ENCODE results near the gene HSD17B7. TPM values are rescaled to one million over a fixed set of nuclear protein-coding genes. Genes with fewer than 3 reads are reported as not detected.
"Not testable (repeated sequence)": the region's sequence is repeated elsewhere in the genome, so short reads cannot be mapped to it uniquely, and the experiment has no call there.

Gene HSD17B7
- total and polyA plus RNA-seq, 2 of the 13 experiments (the other 11 are each of a cell fraction or from before 2014, with no cell fraction given), result 43.9 to 84.9 TPM

- no peak for TF ChIP-seq MAZ (IDR thresholded peaks at IDR 0.05; ENCODE audit: borderline replicate concordance, low read depth, low read length)
- TF ChIP-seq MAZ (CRISPR knock-in tag; IDR thresholded peaks at IDR 0.05; ENCODE audit: low read depth), result no peak
- no peak for TF ChIP-seq PHF20 (CRISPR knock-in tag; IDR thresholded peaks at IDR 0.05)
- no peak for TF ChIP-seq CHCHD3 (CRISPR knock-in tag; IDR thresholded peaks at IDR 0.05)
- TF ChIP-seq, protein P1, sequence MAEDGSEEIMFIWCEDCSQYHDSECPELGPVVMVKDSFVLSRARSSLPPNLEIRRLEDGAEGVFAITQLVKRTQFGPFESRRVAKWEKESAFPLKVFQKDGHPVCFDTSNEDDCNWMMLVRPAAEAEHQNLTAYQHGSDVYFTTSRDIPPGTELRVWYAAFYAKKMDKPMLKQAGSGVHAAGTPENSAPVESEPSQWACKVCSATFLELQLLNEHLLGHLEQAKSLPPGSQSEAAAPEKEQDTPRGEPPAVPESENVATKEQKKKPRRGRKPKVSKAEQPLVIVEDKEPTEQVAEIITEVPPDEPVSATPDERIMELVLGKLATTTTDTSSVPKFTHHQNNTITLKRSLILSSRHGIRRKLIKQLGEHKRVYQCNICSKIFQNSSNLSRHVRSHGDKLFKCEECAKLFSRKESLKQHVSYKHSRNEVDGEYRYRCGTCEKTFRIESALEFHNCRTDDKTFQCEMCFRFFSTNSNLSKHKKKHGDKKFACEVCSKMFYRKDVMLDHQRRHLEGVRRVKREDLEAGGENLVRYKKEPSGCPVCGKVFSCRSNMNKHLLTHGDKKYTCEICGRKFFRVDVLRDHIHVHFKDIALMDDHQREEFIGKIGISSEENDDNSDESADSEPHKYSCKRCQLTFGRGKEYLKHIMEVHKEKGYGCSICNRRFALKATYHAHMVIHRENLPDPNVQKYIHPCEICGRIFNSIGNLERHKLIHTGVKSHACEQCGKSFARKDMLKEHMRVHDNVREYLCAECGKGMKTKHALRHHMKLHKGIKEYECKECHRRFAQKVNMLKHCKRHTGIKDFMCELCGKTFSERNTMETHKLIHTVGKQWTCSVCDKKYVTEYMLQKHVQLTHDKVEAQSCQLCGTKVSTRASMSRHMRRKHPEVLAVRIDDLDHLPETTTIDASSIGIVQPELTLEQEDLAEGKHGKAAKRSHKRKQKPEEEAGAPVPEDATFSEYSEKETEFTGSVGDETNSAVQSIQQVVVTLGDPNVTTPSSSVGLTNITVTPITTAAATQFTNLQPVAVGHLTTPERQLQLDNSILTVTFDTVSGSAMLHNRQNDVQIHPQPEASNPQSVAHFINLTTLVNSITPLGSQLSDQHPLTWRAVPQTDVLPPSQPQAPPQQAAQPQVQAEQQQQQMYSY (CRISPR knock-in tag; IDR thresholded peaks at IDR 0.05), result no peak
- no peak for TF ChIP-seq KDM3A (CRISPR knock-in tag; IDR thresholded peaks at IDR 0.05; ENCODE audit: low read depth)
- no peak for TF ChIP-seq FOXJ3 (CRISPR knock-in tag; IDR thresholded peaks at IDR 0.05; ENCODE audit: borderline replicate concordance)
- TF ChIP-seq, protein P2, sequence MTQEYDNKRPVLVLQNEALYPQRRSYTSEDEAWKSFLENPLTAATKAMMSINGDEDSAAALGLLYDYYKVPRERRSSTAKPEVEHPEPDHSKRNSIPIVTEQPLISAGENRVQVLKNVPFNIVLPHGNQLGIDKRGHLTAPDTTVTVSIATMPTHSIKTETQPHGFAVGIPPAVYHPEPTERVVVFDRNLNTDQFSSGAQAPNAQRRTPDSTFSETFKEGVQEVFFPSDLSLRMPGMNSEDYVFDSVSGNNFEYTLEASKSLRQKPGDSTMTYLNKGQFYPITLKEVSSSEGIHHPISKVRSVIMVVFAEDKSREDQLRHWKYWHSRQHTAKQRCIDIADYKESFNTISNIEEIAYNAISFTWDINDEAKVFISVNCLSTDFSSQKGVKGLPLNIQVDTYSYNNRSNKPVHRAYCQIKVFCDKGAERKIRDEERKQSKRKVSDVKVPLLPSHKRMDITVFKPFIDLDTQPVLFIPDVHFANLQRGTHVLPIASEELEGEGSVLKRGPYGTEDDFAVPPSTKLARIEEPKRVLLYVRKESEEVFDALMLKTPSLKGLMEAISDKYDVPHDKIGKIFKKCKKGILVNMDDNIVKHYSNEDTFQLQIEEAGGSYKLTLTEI (CRISPR knock-in tag; conservative IDR thresholded peaks at IDR 0.05), result no peak
These were observed 7.8 kb upstream of the HSD17B7 start (continued) for GRCh38 chr1:162782671-162783070.

DNA sequence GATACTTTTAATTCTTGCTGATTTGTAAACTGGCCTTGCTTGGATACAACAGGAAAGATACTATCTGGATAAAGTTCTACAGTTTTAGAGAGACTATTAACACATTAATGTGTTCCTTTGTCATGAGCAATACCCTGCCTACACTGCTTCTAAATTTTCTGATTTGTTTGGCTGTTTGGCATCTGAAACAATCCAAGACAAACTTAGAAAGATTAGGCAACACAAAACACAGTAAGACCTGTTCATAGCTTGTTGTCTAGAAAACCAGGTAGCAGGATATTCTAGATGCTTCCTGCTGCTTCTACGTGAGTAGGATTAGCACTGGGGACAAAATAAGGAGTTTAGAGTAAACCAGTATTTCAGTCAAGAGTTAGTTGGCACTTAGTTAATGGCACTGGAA is 5.6 kb upstream of the HSD17B7 start:
- 100% methylated on average over 1 of the region's 1 CpG for WGBS (ENCODE audit: low lambda C conversion rate)
- H2AFZ ChIP-seq (ENCODE audit: low read length); H3K9me3 ChIP-seq (ENCODE audit: low read length); BruUV-seq (replicated peaks); FAIRE-seq; H3K27ac ChIP-seq (ENCODE audit: extremely low read length, insufficient read depth, low read length); CTCF ChIA-PET (ENCODE audit: low intra/inter-chr PET ratio, low total read pairs); in situ Hi-C loops (cut with HindIII; ENCODE audit: extremely low pct_ligation_motif_present, low pct_unique_long_range_greater_than_20kb); H3K79me2 ChIP-seq (ENCODE audit: insufficient read depth, low read length); ATAC-seq; intact Hi-C loops (cut with micrococcal nuclease; ENCODE audit: unreplicated experiment); DNase-seq (ENCODE audit: low spot score); H3K36me3 ChIP-seq (replicated peaks in 1 of 2; ENCODE audit: control insufficient read depth in 1 of 2, insufficient read depth in 2 of 2, low read length in 2 of 2); H3K4me3 ChIP-seq (replicated peaks in 1 of 3; ENCODE audit: insufficient read depth in 1 of 3, low read depth in 2 of 3, low read length in 3 of 3); H3K27me3 ChIP-seq (ENCODE audit: control insufficient read depth in 1 of 2, insufficient read depth in 2 of 2, low read length in 2 of 2); POLR2A ChIA-PET; H3K4me2 ChIP-seq (ENCODE audit: low read depth, low read length); H3K9ac ChIP-seq (ENCODE audit: insufficient read depth, low read depth, low read length); H4K20me1 ChIP-seq (ENCODE audit: insufficient read depth, low read length): not testable (repeated sequence)
- H3K4me1 ChIP-seq (ENCODE audit: insufficient read depth, low read length), result peaks cover 26% of the 10 kb centered on the region
